Measurements from ENCODE around the gene KCNIP4. TPM values are rescaled to one million over a fixed set of nuclear protein-coding genes. Genes with fewer than 3 reads are reported as not detected.

KCNIP4 gene
- total and polyA plus RNA-seq, 12 donors, result 0.44 to 4.1 (median 1.6) TPM

GRCh38 chr4:20868108-20868507 is 1080.5 kb downstream of the KCNIP4 start:
- intact Hi-C loops (cut with DNase I), result no loop called here
- WGBS, 4 donors, result 0 to 69% (median 12%) methylated on average over 1 of the region's 1 CpG
- Histone ChIP-seq H3K27me3 (no peaks in the 10 kb centered on the region), H3K4me1 (replicated peaks in 1 of 2) (no peaks in the 10 kb centered on the region), H3K36me3 (replicated peaks in 1 of 2) (no peaks in the 10 kb centered on the region), H3K4me3 (no peak overlapping the region), H3K27ac (no peak overlapping the region), H3K9me3 (replicated peaks in 1 of 3) (no peaks in the 10 kb centered on the region)
- no peak for DNase-seq
- no peak for TF ChIP-seq CTCF (IDR thresholded peaks at IDR 0.05)
- no peak for TF ChIP-seq POLR2A (IDR thresholded peaks at IDR 0.05)

- DNase-seq, result no peak
- TF ChIP-seq CTCF (IDR thresholded peaks at IDR 0.05), result no peak
- TF ChIP-seq POLR2A (IDR thresholded peaks at IDR 0.05), result no peak
- Histone ChIP-seq H3K27ac (no peak overlapping the region), H3K4me3 (no peak overlapping the region), H3K4me1 (replicated peaks in 1 of 2) (no peaks in the 10 kb centered on the region), H3K9me3 (replicated peaks in 1 of 3) (no peaks in the 10 kb centered on the region), H3K27me3 (no peaks in the 10 kb centered on the region), H3K36me3 (replicated peaks in 1 of 2) (no peaks in the 10 kb centered on the region)
- 57 to 65% (median 59%) methylated on average over 3 of the region's 3 CpGs for WGBS, 4 donors
- intact Hi-C loops (cut with DNase I), result no loop called here
Observed at GRCh38 chr4:20860878-20861277, 1087.7 kb downstream of the KCNIP4 start.

GRCh38 chr4:20859097-20859781 is 1089.3 kb downstream of the KCNIP4 start:
- TF ChIP-seq CTCF (IDR thresholded peaks at IDR 0.05) (no peak), POLR2A (IDR thresholded peaks at IDR 0.05) (no peak)
- WGBS, 4 donors, result 77 to 84% (median 80%) methylated on average over 8 of the region's 8 CpGs
- Histone ChIP-seq H3K9me3 (replicated peaks in 1 of 3) (no peaks in the 10 kb centered on the region), H3K4me1 (replicated peaks in 1 of 2) (no peaks in the 10 kb centered on the region), H3K4me3 (no peak overlapping the region), H3K27ac (no peak overlapping the region), H3K36me3 (replicated peaks in 1 of 2) (no peaks in the 10 kb centered on the region), H3K27me3 (no peaks in the 10 kb centered on the region)
- intact Hi-C loops (cut with DNase I), result no loop called here
- DNase-seq, result no peak

- H3K9me3 ChIP-seq (replicated peaks in 1 of 3), result no peaks in the 10 kb centered on the region
- H3K27ac ChIP-seq, result no peak overlapping the region
- WGBS, 4 donors, result 79 to 90% (median 87%) methylated on average over 4 to 5 of the region's 5 CpGs
- no peaks in the 10 kb centered on the region for H3K27me3 ChIP-seq
- H3K4me1 ChIP-seq (replicated peaks in 1 of 2), result no peaks in the 10 kb centered on the region
- no peaks in the 10 kb centered on the region for H3K36me3 ChIP-seq (replicated peaks in 1 of 2)
- DNase-seq, result no peak
- intact Hi-C loops (cut with DNase I), result no loop called here
- no peak for TF ChIP-seq POLR2A (IDR thresholded peaks at IDR 0.05)
- TF ChIP-seq CTCF (IDR thresholded peaks at IDR 0.05), result no peak
- H3K4me3 ChIP-seq, result no peak overlapping the region
Observed at GRCh38 chr4:20857081-20857480, 1091.5 kb downstream of the KCNIP4 start.
